Mesenteric fat pad (tissue), 1 donor: ENCODE results near the gene TMEM119. TPM values are rescaled to one million over a fixed set of nuclear protein-coding genes. Genes with fewer than 3 reads are reported as not detected.

Experiments
- DNase-seq: peaks from one replicate; pipeline ENCODE4 v3.0.0-alpha.2; 2020; ENCODE audit warnings: low spot score
- microRNA-seq: library from miRNA; unstranded; fragments of <30 nt; microRNA quantifications from one replicate; pipeline ENCODE4 v1.2.0, GENCODE V29; 2020; ENCODE audit warnings: borderline number of aligned reads
- total RNA-seq: library from RNA; stranded (reverse); fragmentation: NEBNext Ultra II Directional; extraction: Animal tissue kit (Norgen Biotek cat#: 25700); gene quantifications from one replicate; pipeline ENCODE4 v1.2.1, GENCODE V29; 2021
- donor health status: DM: yes; HTN: yes; CAD: no.

The TMEM119 gene
- total RNA-seq, 1 donor from 2014 or later = 13.0 TPM

DNA sequence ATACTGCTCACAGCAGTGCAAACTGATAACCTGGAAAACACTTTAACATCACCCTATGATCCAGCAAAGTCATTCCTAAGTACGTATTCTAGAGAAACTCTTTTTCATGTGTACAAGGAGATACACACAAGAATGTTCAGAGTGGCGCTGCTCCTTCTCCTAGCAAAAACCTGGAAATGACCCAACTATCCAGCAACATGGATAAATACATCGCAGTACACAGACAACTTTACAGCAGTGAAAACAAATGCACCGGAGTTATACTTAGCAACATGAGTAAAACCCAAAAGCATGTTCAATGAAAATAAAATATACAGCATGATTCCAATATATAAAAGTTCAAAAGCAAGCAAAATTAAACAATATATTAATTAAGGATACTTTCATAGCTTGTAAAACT, 55.6 kb downstream of the TMEM119 start:
- DNase-seq = no peak

Small RNA genes within 50 kb of the gene (microRNA-seq; reads per million reads assigned to microRNA genes)
- not detected for gene MIR4496

Other genes starting within 250 kb of the TMEM119 start
- 14.1 TPM for gene FICD, start 82.8 kb downstream of the TMEM119 start, total RNA-seq
- gene SART3, start 36.9 kb downstream of the TMEM119 start, total RNA-seq = 43.5 TPM
- gene ISCU, start 35.5 kb downstream of the TMEM119 start, total RNA-seq = 156 TPM
- 15.4 TPM for gene SELPLG, start 35.8 kb upstream of the TMEM119 start, total RNA-seq
- 241 TPM for gene CORO1C, start 133.4 kb upstream of the TMEM119 start, total RNA-seq